ENCODE results near the gene ERC1. TPM values are rescaled to one million over a fixed set of nuclear protein-coding genes. Genes with fewer than 3 reads are reported as not detected.

Gene ERC1
- total and polyA plus RNA-seq, 2 donors (not counting 3 experiments of a cell fraction or from before 2014, with no cell fraction given), result 11.7 to 66.1 TPM

DNA sequence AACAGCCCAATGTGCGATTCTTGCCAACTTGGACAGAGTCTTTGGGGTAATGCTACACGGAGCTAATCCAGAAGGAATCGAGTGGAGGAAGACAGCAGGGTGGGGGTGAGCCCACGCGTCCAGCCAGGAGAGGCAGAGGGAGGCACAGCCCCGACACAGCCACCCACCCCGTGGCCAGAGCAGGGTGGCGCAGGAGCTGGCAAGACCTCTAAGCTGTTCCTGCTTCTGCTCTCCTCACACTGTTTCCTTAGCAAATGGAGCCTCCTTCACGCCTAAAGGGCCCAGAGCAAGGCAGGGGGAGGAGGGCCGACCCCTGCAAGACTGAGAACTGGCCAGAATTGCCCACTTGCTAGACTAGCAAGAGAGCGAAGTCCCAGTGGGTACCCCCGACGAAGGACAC, 511.8 kb downstream of the ERC1 start:
- Histone ChIP-seq H4K20me1 (replicated peaks; ENCODE audit: control insufficient read depth, extremely low read depth, insufficient read depth, low read length) (no peaks in the 10 kb centered on the region), H3K4me2 (ENCODE audit: insufficient read depth, low read length) (no peak overlapping the region), H3K27ac (ENCODE audit: insufficient read depth, low read depth, low read length) (no peak overlapping the region), H3K4me3 (replicated peaks in 1 of 3; ENCODE audit: insufficient read depth in 1 of 3, low read depth in 1 of 3, low read length in 3 of 3) (no peak overlapping the region), H3K9me1 (replicated peaks; ENCODE audit: control insufficient read depth, extremely low read depth, insufficient read depth, low read length) (no peaks in the 10 kb centered on the region), H3K4me1 (ENCODE audit: control insufficient read depth, extremely low read depth, insufficient read depth, low read length) (no peaks in the 10 kb centered on the region), H2AFZ (ENCODE audit: low read depth, low read length) (no peak overlapping the region), H3K9me3 (replicated peaks; ENCODE audit: control insufficient read depth, insufficient read depth, low read length) (no peaks in the 10 kb centered on the region), H3K9ac (replicated peaks; ENCODE audit: extremely low read depth, insufficient read depth, low read length) (no peak overlapping the region), H3K36me3 (ENCODE audit: control insufficient read depth in 2 of 2, extremely low read depth in 1 of 2, insufficient read depth in 2 of 2, low read length in 2 of 2) (no peaks in the 10 kb centered on the region), H3K79me2 (ENCODE audit: control insufficient read depth, insufficient read depth, low read length) (no peaks in the 10 kb centered on the region), H3K27me3 (ENCODE audit: control insufficient read depth in 2 of 2, insufficient read depth in 2 of 2, low read length in 2 of 2) (no peaks in the 10 kb centered on the region)
- intact Hi-C loops (cut with micrococcal nuclease), result no loop called here
- TF ChIP-seq FOS (IDR thresholded peaks at IDR 0.05; ENCODE audit: borderline replicate concordance, insufficient read depth, low read length), result no peak
- POLR2A ChIA-PET, result no interaction called here
- no TSS peak for BruUV-seq (replicated peaks)
- FAIRE-seq (no peak), DNase-seq (ENCODE audit: low read depth, low spot score) (no peak)
- dilution Hi-C loops (cut with MboI; ENCODE audit: extremely low pct_ligation_motif_present, low sequenced_read_pairs), result no loop called here
- CTCF ChIA-PET, result interaction anchor here (2.0 kb wide), 1 partner anchor 385 kb away, joined by 8 read pairs; no protein-coding TSS in a partner anchor

DNA sequence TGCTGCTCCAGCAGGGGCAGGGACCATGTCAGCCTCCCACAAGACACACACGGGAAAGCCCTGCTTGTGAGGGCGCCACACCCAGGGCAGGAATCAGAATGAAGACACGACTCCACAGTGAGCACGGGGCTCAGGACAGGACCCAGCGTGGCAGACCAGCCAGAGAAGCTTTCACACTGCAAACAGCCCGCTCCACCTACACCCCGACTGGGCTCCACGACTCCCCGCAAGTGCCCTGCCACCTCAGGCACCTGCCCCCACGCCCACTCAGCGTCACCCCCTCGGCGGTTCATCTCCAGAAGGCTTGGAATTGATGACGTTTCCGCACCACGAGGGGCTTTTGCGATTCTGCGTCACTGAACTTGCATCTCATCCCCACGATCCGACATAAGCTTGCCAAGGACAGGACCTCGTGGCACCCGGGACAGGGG, 512.3 kb downstream of the ERC1 start:
- Histone ChIP-seq H3K4me2 (ENCODE audit: insufficient read depth, low read length) (no peak overlapping the region), H3K79me2 (ENCODE audit: control insufficient read depth, insufficient read depth, low read length) (no peaks in the 10 kb centered on the region), H3K27me3 (ENCODE audit: control insufficient read depth in 2 of 2, insufficient read depth in 2 of 2, low read length in 2 of 2) (no peaks in the 10 kb centered on the region), H3K27ac (ENCODE audit: insufficient read depth, low read depth, low read length) (no peak overlapping the region), H3K4me3 (replicated peaks in 1 of 3; ENCODE audit: insufficient read depth in 1 of 3, low read depth in 1 of 3, low read length in 3 of 3) (no peak overlapping the region), H3K4me1 (ENCODE audit: control insufficient read depth, extremely low read depth, insufficient read depth, low read length) (no peaks in the 10 kb centered on the region), H3K36me3 (ENCODE audit: control insufficient read depth in 2 of 2, extremely low read depth in 1 of 2, insufficient read depth in 2 of 2, low read length in 2 of 2) (no peaks in the 10 kb centered on the region), H2AFZ (ENCODE audit: low read depth, low read length) (no peak overlapping the region), H3K9me1 (replicated peaks; ENCODE audit: control insufficient read depth, extremely low read depth, insufficient read depth, low read length) (no peaks in the 10 kb centered on the region), H4K20me1 (replicated peaks; ENCODE audit: control insufficient read depth, extremely low read depth, insufficient read depth, low read length) (no peaks in the 10 kb centered on the region), H3K9me3 (replicated peaks; ENCODE audit: control insufficient read depth, insufficient read depth, low read length) (no peaks in the 10 kb centered on the region), H3K9ac (replicated peaks; ENCODE audit: extremely low read depth, insufficient read depth, low read length) (no peak overlapping the region)
- no peak for DNase-seq (ENCODE audit: low read depth, low spot score)
- CTCF ChIA-PET, result interaction anchor here (1.3 to 2.0 kb wide), 2 partner anchors 9 to 385 kb away, joined by 3 to 8 read pairs; no protein-coding TSS in a partner anchor
- no peak for FAIRE-seq
- TF ChIP-seq FOS (IDR thresholded peaks at IDR 0.05; ENCODE audit: borderline replicate concordance, insufficient read depth, low read length) (no peak), EZH2 (IDR thresholded peaks at IDR 0.05; ENCODE audit: borderline replicate concordance, low read depth, low read length, severe bottlenecking) (no peak), GATA2 (IDR thresholded peaks at IDR 0.05; ENCODE audit: insufficient read depth, insufficient read length, low read depth, low read length) (no peak), POLR2A (IDR thresholded peaks at IDR 0.05; ENCODE audit: low read depth, low read length) (no peak), MYC (IDR thresholded peaks at IDR 0.05; ENCODE audit: low read depth, low read length) (no peak), POLR2AphosphoS5 (IDR thresholded peaks at IDR 0.05; ENCODE audit: insufficient read depth, low read depth, low read length) (no peak), JUN (IDR thresholded peaks at IDR 0.05; ENCODE audit: borderline replicate concordance, insufficient read depth, insufficient read length, low read depth) (no peak)
- TF ChIP-seq, protein P1, sequence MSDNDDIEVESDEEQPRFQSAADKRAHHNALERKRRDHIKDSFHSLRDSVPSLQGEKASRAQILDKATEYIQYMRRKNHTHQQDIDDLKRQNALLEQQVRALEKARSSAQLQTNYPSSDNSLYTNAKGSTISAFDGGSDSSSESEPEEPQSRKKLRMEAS (IDR thresholded peaks at IDR 0.05; ENCODE audit: insufficient read depth, insufficient read length), result no peak
- TF ChIP-seq, protein P2, sequence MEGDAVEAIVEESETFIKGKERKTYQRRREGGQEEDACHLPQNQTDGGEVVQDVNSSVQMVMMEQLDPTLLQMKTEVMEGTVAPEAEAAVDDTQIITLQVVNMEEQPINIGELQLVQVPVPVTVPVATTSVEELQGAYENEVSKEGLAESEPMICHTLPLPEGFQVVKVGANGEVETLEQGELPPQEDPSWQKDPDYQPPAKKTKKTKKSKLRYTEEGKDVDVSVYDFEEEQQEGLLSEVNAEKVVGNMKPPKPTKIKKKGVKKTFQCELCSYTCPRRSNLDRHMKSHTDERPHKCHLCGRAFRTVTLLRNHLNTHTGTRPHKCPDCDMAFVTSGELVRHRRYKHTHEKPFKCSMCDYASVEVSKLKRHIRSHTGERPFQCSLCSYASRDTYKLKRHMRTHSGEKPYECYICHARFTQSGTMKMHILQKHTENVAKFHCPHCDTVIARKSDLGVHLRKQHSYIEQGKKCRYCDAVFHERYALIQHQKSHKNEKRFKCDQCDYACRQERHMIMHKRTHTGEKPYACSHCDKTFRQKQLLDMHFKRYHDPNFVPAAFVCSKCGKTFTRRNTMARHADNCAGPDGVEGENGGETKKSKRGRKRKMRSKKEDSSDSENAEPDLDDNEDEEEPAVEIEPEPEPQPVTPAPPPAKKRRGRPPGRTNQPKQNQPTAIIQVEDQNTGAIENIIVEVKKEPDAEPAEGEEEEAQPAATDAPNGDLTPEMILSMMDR (IDR thresholded peaks at IDR 0.05; ENCODE audit: extremely low read depth in 1 of 2, insufficient read depth in 1 of 2, low read depth in 1 of 2, low read length in 2 of 2), result no peak
- BruUV-seq (replicated peaks), result no TSS peak
- dilution Hi-C loops (cut with MboI; ENCODE audit: extremely low pct_ligation_motif_present, low sequenced_read_pairs) (no loop called here), intact Hi-C loops (cut with micrococcal nuclease) (no loop called here)
- POLR2A ChIA-PET, result interaction anchor here (0.5 kb wide), 1 partner anchor 63 kb away, joined by 4 read pairs; no protein-coding TSS in a partner anchor
